RWPE2 (cell line): ENCODE results near the gene NRG2.
A peak's percentile ranks its signal among the peaks of the same experiment; 100 is the strongest.

Experiments used
- ATAC-seq: fragments of 200-7000 bp; cut with Tn5 transposase; 3 replicates; pipeline ENCODE4 v1.9.1; 2021; ENCODE audit warnings: low read depth
- DNase-seq: peaks from one replicate; pipeline ENCODE4 v3.0.0-alpha.2; 2020; ENCODE audit warnings: low spot score
- H3K27ac ChIP-seq: fragments of 450-650 bp; 2 replicates; pipeline ENCODE4 v1.5.1; 2017; ENCODE audit warnings: mild to moderate bottlenecking; ENCODE audit not compliant: poor library complexity, severe bottlenecking
- H3K27me3 ChIP-seq: fragments of 250-450 bp; sonication (Bioruptor Pico); 2 replicates; pipeline ENCODE4 v1.5.1; 2021; ENCODE audit warnings: mild to moderate bottlenecking, moderate library complexity; ENCODE audit not compliant: insufficient read depth, poor library complexity, severe bottlenecking
- H3K36me3 ChIP-seq: fragments of 250-450 bp; sonication (Bioruptor Pico); 2 replicates; pipeline ENCODE4 v1.5.1; 2020; ENCODE audit warnings: low read depth, mild to moderate bottlenecking, moderate library complexity
- H3K4me1 ChIP-seq: fragments of 250-450 bp; sonication (Bioruptor Pico); 2 replicates; pipeline ENCODE4 v1.5.1; 2021; ENCODE audit warnings: mild to moderate bottlenecking, moderate library complexity; ENCODE audit not compliant: insufficient read depth, poor library complexity, severe bottlenecking
- H3K4me3 ChIP-seq: fragments of 250-450 bp; sonication (Bioruptor Pico); 2 replicates; pipeline ENCODE4 v1.5.1; 2021; ENCODE audit warnings: mild to moderate bottlenecking, moderate library complexity; ENCODE audit not compliant: severe bottlenecking
- H3K9me3 ChIP-seq: fragments of 250-450 bp; sonication (Bioruptor Pico); 2 replicates; pipeline ENCODE4 v1.5.1; 2021; ENCODE audit warnings: mild to moderate bottlenecking, moderate library complexity; ENCODE audit not compliant: severe bottlenecking
- CTCF ChIP-seq: fragments of 450-650 bp; IDR thresholded peaks from one replicate; pipeline ENCODE4 v1.5.1; 2017; ENCODE audit warnings: mild to moderate bottlenecking, moderate library complexity; ENCODE audit not compliant: poor library complexity, severe bottlenecking

The NRG2 gene

GRCh38 chr5:139855946-139856540, 187.1 kb downstream of the NRG2 start:
- Histone ChIP-seq H3K27ac (no peak overlapping the region), H3K4me3 (no peak overlapping the region), H3K27me3 (no peaks in the 10 kb centered on the region), H3K4me1 (no peaks in the 10 kb centered on the region), H3K9me3 (no peaks in the 10 kb centered on the region), H3K36me3 (no peaks in the 10 kb centered on the region)
- DNase-seq: no peak
- TF ChIP-seq CTCF: no peak
- no peak for ATAC-seq

- H3K4me1 ChIP-seq: no peaks in the 10 kb centered on the region
- H3K9me3 ChIP-seq: no peaks in the 10 kb centered on the region
- DNase-seq (no peak), ATAC-seq (no peak)
- no peak for TF ChIP-seq CTCF
- no peak overlapping the region for H3K27ac ChIP-seq
- no peak overlapping the region for H3K4me3 ChIP-seq
- no peaks in the 10 kb centered on the region for H3K36me3 ChIP-seq
- H3K27me3 ChIP-seq: no peaks in the 10 kb centered on the region
Measured at GRCh38 chr5:139855451-139855850, 187.6 kb downstream of the NRG2 start.

- no peak for DNase-seq
- H3K4me1 ChIP-seq: no peaks in the 10 kb centered on the region
Measured at GRCh38 chr5:139854953-139855352, 188.1 kb downstream of the NRG2 start.

GRCh38 chr5:139854029-139854605, 189.0 kb downstream of the NRG2 start:
- Histone ChIP-seq H3K27me3 (no peaks in the 10 kb centered on the region), H3K9me3 (no peaks in the 10 kb centered on the region)

More at GRCh38 chr5:139854953-139855352, 188.1 kb downstream of the NRG2 start:
- Histone ChIP-seq H3K9me3 (no peaks in the 10 kb centered on the region), H3K27me3 (no peaks in the 10 kb centered on the region), H3K4me3 (no peak overlapping the region), H3K36me3 (no peaks in the 10 kb centered on the region), H3K27ac (no peak overlapping the region)
- TF ChIP-seq CTCF: no peak
- no peak for ATAC-seq

More at GRCh38 chr5:139854029-139854605, 189.0 kb downstream of the NRG2 start:
- Histone ChIP-seq H3K4me3 (no peak overlapping the region), H3K4me1 (no peaks in the 10 kb centered on the region), H3K36me3 (no peaks in the 10 kb centered on the region), H3K27ac (no peak overlapping the region)
- DNase-seq: peak; percentile 56
- no peak for TF ChIP-seq CTCF
- no peak for ATAC-seq
